ENCODE data around the gene ADGRL1.
A peak's percentile ranks its signal among the peaks of the same experiment; 100 is the strongest.

Gene ADGRL1

DNA sequence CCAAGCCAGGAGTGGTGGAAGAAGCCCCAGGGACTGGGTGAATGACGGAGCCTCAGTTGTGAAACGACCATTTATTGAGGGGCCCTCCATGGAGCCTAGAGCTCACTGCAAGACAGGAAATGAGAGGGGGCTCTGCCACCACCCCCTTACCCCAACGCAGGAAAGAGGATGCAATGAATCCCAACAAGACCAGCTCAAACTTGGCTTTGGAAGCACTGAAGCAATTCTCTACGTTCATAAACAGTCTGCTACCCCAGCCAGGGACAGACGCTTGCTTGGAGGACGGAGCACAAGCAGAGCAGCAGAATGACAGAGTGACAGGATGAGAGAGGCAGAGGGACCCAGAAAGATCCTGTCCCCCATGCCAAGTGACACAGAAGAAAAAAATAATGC is 89.4 kb downstream of the ADGRL1 start:
- DNase-seq (ENCODE audit: low read depth in 2 of 2): no peak
- TF ChIP-seq, protein P1, sequence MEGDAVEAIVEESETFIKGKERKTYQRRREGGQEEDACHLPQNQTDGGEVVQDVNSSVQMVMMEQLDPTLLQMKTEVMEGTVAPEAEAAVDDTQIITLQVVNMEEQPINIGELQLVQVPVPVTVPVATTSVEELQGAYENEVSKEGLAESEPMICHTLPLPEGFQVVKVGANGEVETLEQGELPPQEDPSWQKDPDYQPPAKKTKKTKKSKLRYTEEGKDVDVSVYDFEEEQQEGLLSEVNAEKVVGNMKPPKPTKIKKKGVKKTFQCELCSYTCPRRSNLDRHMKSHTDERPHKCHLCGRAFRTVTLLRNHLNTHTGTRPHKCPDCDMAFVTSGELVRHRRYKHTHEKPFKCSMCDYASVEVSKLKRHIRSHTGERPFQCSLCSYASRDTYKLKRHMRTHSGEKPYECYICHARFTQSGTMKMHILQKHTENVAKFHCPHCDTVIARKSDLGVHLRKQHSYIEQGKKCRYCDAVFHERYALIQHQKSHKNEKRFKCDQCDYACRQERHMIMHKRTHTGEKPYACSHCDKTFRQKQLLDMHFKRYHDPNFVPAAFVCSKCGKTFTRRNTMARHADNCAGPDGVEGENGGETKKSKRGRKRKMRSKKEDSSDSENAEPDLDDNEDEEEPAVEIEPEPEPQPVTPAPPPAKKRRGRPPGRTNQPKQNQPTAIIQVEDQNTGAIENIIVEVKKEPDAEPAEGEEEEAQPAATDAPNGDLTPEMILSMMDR (IDR thresholded peaks at IDR 0.05; ENCODE audit: low read depth, low read length): no peak
- H3K4me3 ChIP-seq (replicated peaks in 1 of 2; ENCODE audit: low read depth in 2 of 2, low read length in 2 of 2): peak overlapping the region; percentile 80 to 95

DNA sequence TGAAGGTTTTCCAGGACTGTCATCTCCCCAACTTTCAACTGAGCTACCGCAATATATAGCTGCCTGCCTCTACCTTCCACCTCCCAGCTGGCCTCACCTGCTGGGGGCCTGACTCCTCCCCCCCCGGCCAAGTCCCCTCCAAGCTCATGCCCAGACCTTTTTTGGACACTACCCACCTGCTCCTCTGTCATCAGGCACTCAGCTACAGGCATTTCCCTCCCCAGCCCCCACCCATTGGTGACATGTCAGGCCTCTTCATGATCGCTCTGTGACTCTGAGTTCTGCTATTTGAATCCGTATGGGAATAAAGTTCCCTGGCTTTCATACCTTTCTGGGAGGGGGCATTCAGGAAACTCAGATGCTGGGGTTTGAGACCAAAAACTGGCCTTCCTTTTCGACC is 90.2 kb downstream of the ADGRL1 start:
- TF ChIP-seq, protein P1 (IDR thresholded peaks at IDR 0.05; ENCODE audit: low read depth, low read length): no peak
- no peak for DNase-seq (ENCODE audit: low read depth in 2 of 2)
- H3K4me3 ChIP-seq (replicated peaks in 1 of 2; ENCODE audit: low read depth in 2 of 2, low read length in 2 of 2): no peak overlapping the region

DNA sequence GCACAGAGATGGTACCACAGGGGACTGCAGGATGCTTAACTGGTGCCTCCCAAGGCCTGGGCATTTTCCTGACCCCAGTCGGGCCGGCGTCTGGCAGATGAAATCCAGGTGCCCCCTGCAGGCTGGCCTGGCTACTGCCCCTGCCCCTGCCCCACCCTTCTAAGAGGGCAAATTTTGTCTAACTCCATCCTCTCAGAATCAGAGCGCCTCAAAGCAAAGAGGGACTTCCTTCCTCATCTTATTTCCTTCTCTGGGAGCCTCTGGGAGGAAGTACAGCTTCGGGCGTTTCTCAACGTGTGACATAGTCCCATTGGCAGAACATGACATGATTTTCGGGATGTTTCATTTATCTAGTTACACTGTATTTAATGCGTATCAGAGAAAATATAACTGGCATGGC is 91.1 kb downstream of the ADGRL1 start:
- H3K4me3 ChIP-seq (replicated peaks in 1 of 2; ENCODE audit: low read depth in 2 of 2, low read length in 2 of 2): no peak overlapping the region
- TF ChIP-seq, protein P1 (IDR thresholded peaks at IDR 0.05; ENCODE audit: low read depth, low read length): peak; percentile 70
- peak; percentile 40 to 51 for DNase-seq (ENCODE audit: low read depth in 2 of 2)

DNA sequence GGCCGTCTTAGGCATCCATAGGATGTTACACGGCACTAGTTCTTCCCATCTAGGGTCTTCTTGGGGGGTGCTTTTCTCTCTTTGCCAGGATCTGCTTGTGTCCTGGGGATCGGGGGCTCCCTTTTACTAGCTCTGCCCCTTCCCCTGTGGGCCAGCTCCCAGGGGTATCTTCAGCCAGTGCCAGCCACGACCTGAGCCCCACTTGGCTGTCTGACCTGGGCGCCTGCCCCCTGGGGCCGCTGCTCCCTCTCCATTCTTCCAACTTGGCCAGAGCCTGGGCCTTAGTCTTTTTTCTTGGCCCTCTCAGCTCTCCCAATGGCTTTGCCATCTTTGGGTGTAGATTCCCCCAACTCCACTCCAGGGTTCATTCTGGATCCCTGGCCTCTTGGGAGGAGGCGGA is 91.5 kb downstream of the ADGRL1 start:
- H3K4me3 ChIP-seq (replicated peaks in 1 of 2; ENCODE audit: low read depth in 2 of 2, low read length in 2 of 2): no peak overlapping the region
- DNase-seq (ENCODE audit: low read depth in 2 of 2): no peak

DNA sequence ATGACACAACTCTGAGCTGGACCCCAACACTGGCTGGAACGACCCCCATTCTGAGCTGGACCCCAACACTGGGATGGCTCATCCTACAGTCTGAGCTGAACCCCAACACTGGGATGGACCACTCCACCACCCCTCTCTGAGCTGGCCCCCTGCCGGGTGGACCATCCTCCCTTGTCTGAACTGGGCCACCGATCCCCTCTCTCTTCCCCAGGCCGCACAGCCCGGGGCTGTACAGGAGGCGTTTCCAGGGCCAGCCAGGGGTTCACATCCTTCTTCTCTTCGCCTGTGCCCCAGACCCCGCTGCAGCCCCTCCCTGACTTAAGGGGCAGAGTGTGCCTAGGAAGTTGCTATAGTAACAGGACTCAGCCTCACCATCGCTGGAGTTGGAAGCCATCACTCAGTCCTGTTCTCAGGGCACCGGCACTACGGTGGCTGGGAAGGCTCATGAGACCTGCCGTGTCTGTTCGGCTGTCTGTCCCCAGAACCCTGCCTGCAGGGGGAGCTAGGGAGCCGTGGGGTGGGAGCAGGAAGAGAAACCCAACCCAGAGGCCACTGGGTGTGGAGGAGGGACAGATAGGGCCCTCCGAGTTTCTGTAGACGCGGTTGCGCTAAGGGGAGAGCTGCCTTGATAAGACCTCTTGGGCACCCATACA is 92.1 kb downstream of the ADGRL1 start:
- H3K4me3 ChIP-seq (replicated peaks in 1 of 2; ENCODE audit: low read depth in 2 of 2, low read length in 2 of 2): no peak overlapping the region
- TF ChIP-seq, protein P1 (IDR thresholded peaks at IDR 0.05; ENCODE audit: low read depth, low read length): peak; percentile 25
- DNase-seq (ENCODE audit: low read depth in 2 of 2): no peak

More for the DNA sequence above, 91.5 kb downstream of the ADGRL1 start:
- TF ChIP-seq, protein P1 (IDR thresholded peaks at IDR 0.05; ENCODE audit: low read depth, low read length): no peak

DNA sequence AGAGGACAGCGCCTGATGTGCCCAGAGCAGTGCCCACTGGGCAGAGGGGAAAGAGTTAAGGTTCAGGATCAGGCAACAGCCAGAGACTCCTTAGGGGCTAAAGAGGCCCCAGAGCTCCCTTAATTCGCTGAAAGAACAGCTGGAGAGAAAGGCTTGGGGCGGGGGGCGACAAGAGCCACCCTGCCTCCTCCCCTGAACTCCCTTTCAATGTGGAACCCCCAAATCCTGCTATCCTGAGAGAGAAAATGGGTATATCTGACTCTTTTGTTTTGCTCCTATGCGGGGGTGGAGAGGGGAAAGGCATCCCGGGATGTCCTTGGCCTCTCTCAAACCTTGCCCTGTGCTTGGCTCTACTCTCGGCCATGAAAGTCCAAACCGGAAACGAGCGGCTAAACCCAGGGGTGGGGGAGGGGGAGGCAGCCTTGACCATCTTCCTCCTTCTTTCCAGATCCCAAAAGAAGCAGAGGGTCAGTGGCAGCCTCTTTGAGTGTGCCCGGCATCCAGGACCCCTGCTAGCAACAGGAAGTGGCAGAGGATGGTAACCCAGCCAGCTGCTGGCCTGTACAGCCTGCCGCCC is 93.1 kb downstream of the ADGRL1 start:
- DNase-seq (ENCODE audit: low read depth in 2 of 2): peak in 1 of 2 donors; percentile 51
- peak overlapping the region; percentile 3 to 14 for H3K4me3 ChIP-seq (replicated peaks in 1 of 2; ENCODE audit: low read depth in 2 of 2, low read length in 2 of 2)
- TF ChIP-seq, protein P1 (IDR thresholded peaks at IDR 0.05; ENCODE audit: low read depth, low read length): no peak
